DOHH2 (cell line): ENCODE data around the gene F12.

ENCODE experiments used
- EZH2phosphoT487 ChIP-seq: fragments of 200-600 bp; sonication (generic); IDR thresholded peaks from 2 replicates; pipeline ENCODE4 v1.6.1; 2017; ENCODE audit warnings: borderline replicate concordance, mild to moderate bottlenecking, antibody characterized with exemption, low read length, moderate library complexity, mixed read lengths
- TF ChIP-seq, protein P1 (sequence below): fragments of 200-600 bp; sonication (generic); IDR thresholded peaks from one replicate; pipeline ENCODE4 v1.5.1; 2014; ENCODE audit warnings: antibody characterized with exemption, mild to moderate bottlenecking, low read depth, low read length; ENCODE audit not compliant: poor library complexity, severe bottlenecking

DNA sequence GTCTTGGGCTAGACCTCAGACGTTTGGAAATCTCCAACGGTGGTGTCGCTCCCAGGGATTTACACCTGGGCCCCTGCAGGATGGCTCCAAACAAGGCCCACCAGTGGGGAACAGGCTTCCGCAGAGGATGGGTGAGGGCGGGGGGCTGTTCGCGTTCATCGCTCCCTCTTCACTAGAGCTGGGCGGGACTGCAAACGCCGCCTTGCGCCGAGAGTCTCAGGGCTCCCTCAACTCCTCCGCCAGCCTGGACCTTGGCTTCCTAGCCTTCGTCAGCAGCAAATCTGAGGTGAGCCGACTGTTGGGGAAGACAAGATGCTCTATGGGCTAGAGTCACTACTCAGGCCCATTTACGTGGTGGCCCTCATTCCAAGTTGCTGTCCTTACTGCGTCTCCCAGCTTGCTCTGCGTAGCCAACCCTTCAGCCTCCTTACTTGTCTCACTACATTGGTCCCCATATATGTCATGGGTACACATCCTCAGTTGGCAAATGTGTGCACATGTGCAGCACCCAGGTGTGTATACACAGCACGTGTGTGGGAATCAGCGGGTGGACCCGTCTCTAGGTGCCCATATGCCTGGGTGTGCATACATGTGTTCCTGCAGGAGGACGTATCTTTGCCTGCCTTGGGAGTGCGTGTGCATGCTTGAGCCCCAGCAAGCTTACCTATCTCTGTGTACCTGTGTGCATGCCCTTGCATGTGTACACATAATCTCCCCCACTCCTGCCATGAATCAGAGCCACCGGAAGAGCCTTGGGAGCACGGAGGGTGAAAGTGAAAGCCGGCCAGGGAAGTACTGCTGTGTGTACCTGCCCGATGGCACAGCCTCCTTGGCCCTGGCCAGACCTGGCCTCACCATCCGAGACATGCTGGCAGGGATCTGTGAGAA, 41.1 kb downstream of the F12 start:
- TF ChIP-seq, protein P1, sequence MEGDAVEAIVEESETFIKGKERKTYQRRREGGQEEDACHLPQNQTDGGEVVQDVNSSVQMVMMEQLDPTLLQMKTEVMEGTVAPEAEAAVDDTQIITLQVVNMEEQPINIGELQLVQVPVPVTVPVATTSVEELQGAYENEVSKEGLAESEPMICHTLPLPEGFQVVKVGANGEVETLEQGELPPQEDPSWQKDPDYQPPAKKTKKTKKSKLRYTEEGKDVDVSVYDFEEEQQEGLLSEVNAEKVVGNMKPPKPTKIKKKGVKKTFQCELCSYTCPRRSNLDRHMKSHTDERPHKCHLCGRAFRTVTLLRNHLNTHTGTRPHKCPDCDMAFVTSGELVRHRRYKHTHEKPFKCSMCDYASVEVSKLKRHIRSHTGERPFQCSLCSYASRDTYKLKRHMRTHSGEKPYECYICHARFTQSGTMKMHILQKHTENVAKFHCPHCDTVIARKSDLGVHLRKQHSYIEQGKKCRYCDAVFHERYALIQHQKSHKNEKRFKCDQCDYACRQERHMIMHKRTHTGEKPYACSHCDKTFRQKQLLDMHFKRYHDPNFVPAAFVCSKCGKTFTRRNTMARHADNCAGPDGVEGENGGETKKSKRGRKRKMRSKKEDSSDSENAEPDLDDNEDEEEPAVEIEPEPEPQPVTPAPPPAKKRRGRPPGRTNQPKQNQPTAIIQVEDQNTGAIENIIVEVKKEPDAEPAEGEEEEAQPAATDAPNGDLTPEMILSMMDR: no peak
- no peak for TF ChIP-seq EZH2phosphoT487
